PC-3 (cell line): ENCODE measurements around the gene CDS1. TPM values are rescaled to one million over a fixed set of nuclear protein-coding genes. Genes with fewer than 3 reads are reported as not detected.

Experiments
- ATAC-seq: fragments of 200-7000 bp; cut with Tn5 transposase; 2 replicates; pipeline ENCODE4 v1.9.1; 2020; ENCODE audit warnings: mild to moderate bottlenecking, moderate library complexity
- BruUV-seq: library from RNA; stranded (reverse); fragments of 400-500 nt; replicated peaks from 2 replicates; lab custom pipeline; 2021; lab: Mats Ljungman, UMichigan
- CTCF ChIA-PET: fragments of 300-600 bp; sonication (Branson Sonifier 250); formaldehyde crosslinking; loops from one replicate; lab custom pipeline; 2022; ENCODE audit warnings: antibody characterized with exemption; lab: Charles Lee
- POLR2A ChIA-PET: fragments of 300-600 bp; sonication (Branson Sonifier 250); formaldehyde crosslinking; loops from one replicate; lab custom pipeline; 2022; ENCODE audit warnings: antibody characterized with exemption; ENCODE audit not compliant: unreplicated experiment; lab: Charles Lee
- DNase-seq: peaks from one replicate; pipeline ENCODE4 v3.0.0-alpha.2; 2015
- H2AFZ ChIP-seq: fragments of 300-600 bp; sonication (generic); 2 replicates; pipeline ENCODE4 v1.6.0; 2016; ENCODE audit warnings: antibody characterized with exemption, low read length
- H3F3A ChIP-seq: fragments of 300-600 bp; sonication (generic); one replicate; pipeline ENCODE4 v1.6.0; 2017; ENCODE audit warnings: antibody characterized with exemption, low read length, control low read depth, mild to moderate bottlenecking; ENCODE audit not compliant: unreplicated experiment
- H3K27ac ChIP-seq: fragments of 300-600 bp; sonication (generic); 2 replicates; pipeline ENCODE4 v1.5.1; 2016; ENCODE audit warnings: mild to moderate bottlenecking, low read length
- H3K27me3 ChIP-seq: fragments of 300-600 bp; sonication (generic); 2 replicates; pipeline ENCODE4 v1.6.1; 2016; ENCODE audit warnings: low read length, mixed read lengths
- H3K36me3 ChIP-seq: fragments of 300-600 bp; sonication (generic); 2 replicates; pipeline ENCODE4 v1.6.1; 2016; ENCODE audit warnings: low read depth, mixed run types, low read length, mixed read lengths
- H3K4me1 ChIP-seq: fragments of 300-600 bp; sonication (generic); 2 replicates; pipeline ENCODE4 v1.5.1; 2016; ENCODE audit warnings: low read length; ENCODE audit not compliant: insufficient read depth
- H3K4me2 ChIP-seq: fragments of 300-600 bp; sonication (generic); 2 replicates; pipeline ENCODE4 v1.6.0; 2016; ENCODE audit warnings: low read length
- H3K4me3 ChIP-seq: fragments of 300-600 bp; sonication (generic); 2 replicates; pipeline ENCODE4 v1.5.1; 2016; ENCODE audit warnings: mild to moderate bottlenecking, low read length, mixed read lengths
- H3K79me2 ChIP-seq: fragments of 300-600 bp; sonication (generic); 2 replicates; pipeline ENCODE4 v1.6.1; 2017; ENCODE audit warnings: low read length, mixed read lengths
- H3K9ac ChIP-seq: fragments of 300-600 bp; sonication (generic); 2 replicates; pipeline ENCODE4 v1.6.0; 2016; ENCODE audit warnings: mild to moderate bottlenecking, low read length
- H3K9me2 ChIP-seq: fragments of 300-600 bp; sonication (generic); replicated peaks from 2 replicates; pipeline ENCODE4 v1.6.1; 2016; ENCODE audit warnings: mixed run types, low read length, mixed read lengths
- H3K9me3 ChIP-seq: fragments of 300-600 bp; sonication (generic); 2 replicates; pipeline ENCODE4 v1.6.1; 2016; ENCODE audit warnings: low read length, mixed read lengths
- H4K20me1 ChIP-seq: fragments of 300-600 bp; sonication (generic); 2 replicates; pipeline ENCODE4 v1.6.1; 2016; ENCODE audit warnings: low read length, mixed read lengths
- CTCF ChIP-seq: fragments of 300-600 bp; sonication (generic); conservative IDR thresholded peaks from 2 replicates; pipeline ENCODE4 v1.5.1; 2017; ENCODE audit warnings: antibody characterized with exemption, low read depth, mild to moderate bottlenecking, low read length
- EZH2 ChIP-seq: fragments of 300-600 bp; sonication (generic); IDR thresholded peaks from one replicate; pipeline ENCODE4 v1.6.1; 2017; ENCODE audit warnings: antibody characterized with exemption, mild to moderate bottlenecking, low read length; ENCODE audit not compliant: unreplicated experiment
- EZH2phosphoT487 ChIP-seq: fragments of 300-600 bp; sonication (generic); IDR thresholded peaks from 2 replicates; pipeline ENCODE4 v1.6.1; 2018; ENCODE audit warnings: mild to moderate bottlenecking, antibody characterized with exemption, low read length, borderline replicate concordance
- intact Hi-C: fragments of 100-400 bp; cut with micrococcal nuclease; formaldehyde crosslinking; loops from 2 replicates; pipeline ENCODE4 v1.9.0; 2023
- total RNA-seq: library from RNA; depleted of rRNA; stranded (reverse); fragments of >200 nt; gene quantifications from 2 replicates; pipeline ENCODE4 v1.2.3, GENCODE V29; 2014

The CDS1 gene
- total RNA-seq, 1 experiment from 2014 or later = 10.4 TPM

DNA sequence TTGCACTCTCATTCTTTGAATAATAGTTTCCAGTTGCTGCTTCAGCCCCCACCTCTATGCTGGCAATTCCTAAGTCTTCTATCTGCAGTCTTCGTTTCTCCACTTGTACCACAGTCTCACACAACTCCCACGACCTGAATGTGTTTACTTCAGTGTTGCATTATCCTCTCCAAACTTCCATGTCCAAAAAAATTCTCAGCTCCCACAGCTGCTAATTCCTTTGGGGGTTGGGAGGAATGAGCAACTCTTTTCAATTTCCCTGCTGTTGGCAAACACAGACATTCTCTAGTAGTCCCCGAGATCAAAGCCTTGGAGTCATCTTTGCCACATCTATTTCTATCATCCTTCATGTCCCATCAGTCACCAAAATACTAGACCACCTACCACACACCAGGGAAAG, 14.4 kb upstream of the CDS1 start:
- TF ChIP-seq CTCF (no peak), EZH2phosphoT487 (no peak)

GRCh38 chr4:84569009-84569408, 13.9 kb upstream of the CDS1 start:
- no peaks in the 10 kb centered on the region for H3K79me2 ChIP-seq
- H2AFZ ChIP-seq = no peak overlapping the region

More for the DNA sequence above, 14.4 kb upstream of the CDS1 start:
- Histone ChIP-seq H3K27ac (no peak overlapping the region), H3K9me2 (no peaks in the 10 kb centered on the region), H3K9ac (no peak overlapping the region), H3K4me3 (no peak overlapping the region), H4K20me1 (no peaks in the 10 kb centered on the region), H3K79me2 (no peaks in the 10 kb centered on the region), H3K4me2 (no peak overlapping the region), H3K9me3 (no peaks in the 10 kb centered on the region), H2AFZ (no peak overlapping the region), H3K27me3 (no peaks in the 10 kb centered on the region), H3K36me3 (no peaks in the 10 kb centered on the region), H3F3A (no peaks in the 10 kb centered on the region), H3K4me1 (peaks cover 10% of the 10 kb centered on the region)
- intact Hi-C loops = no loop called here
- ChIA-PET POLR2A (no interaction called here), CTCF (no interaction called here)
- ATAC-seq = no peak
- no TSS peak for BruUV-seq
- DNase-seq = no peak

DNA sequence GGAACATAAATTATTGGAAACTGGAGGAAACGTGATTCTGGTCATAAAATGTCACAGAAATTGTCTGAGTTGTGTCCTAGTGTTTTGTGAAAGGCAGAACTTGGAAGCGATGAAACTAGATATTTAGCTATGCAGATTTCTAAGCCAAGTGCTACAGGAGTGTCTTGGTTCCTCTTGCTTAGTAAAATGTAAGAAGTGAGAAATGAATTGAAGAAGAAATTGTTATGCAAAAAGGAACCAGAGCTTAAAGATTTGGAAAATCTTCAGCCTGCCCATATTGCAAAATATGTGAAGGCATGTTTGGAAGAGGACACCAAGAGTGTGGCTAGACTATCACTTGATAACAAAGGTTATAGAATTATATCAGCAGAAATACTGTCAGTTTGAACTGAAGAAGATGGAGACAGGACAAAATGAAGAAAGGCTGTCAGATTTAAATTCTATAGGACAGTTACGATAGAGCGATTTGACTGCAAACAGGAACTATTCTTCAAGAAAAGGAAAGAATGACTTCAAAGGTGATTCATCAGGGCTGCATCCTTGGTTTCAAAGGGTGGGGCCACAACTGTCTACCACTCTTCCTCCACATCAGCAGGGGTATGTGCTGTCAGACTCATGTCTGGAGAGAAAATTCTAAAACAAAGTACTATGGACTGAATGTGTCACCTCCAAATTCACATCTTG, 9.4 kb upstream of the CDS1 start:
- BruUV-seq = no TSS peak
- Histone ChIP-seq H3K27me3 (no peaks in the 10 kb centered on the region), H3K4me2 (peak overlapping the region; percentile 18; the same call in 1 of the 2 replicates), H3K4me1 (peaks cover 10% of the 10 kb centered on the region), H3K36me3 (no peaks in the 10 kb centered on the region), H2AFZ (no peak overlapping the region), H3F3A (no peaks in the 10 kb centered on the region), H3K79me2 (no peaks in the 10 kb centered on the region), H3K27ac (0 out of 2 replicates have a peak overlapping the region, but pooled peaks have one; percentile 0), H3K9me2 (no peaks in the 10 kb centered on the region), H3K9me3 (no peaks in the 10 kb centered on the region), H4K20me1 (no peaks in the 10 kb centered on the region), H3K9ac (no peak overlapping the region), H3K4me3 (no peak overlapping the region)
- peak; percentile 64 for ATAC-seq
- ChIA-PET CTCF (no interaction called here), POLR2A (no interaction called here)
- DNase-seq = peak; percentile 57
- intact Hi-C loops = no loop called here
- TF ChIP-seq EZH2 = no peak
- no peak for TF ChIP-seq EZH2phosphoT487
- no peak for TF ChIP-seq CTCF

More at GRCh38 chr4:84569009-84569408, 13.9 kb upstream of the CDS1 start:
- Histone ChIP-seq H3K4me2 (no peak overlapping the region), H3K4me3 (no peak overlapping the region), H3K27ac (no peak overlapping the region), H3K4me1 (peaks cover 10% of the 10 kb centered on the region), H3F3A (no peaks in the 10 kb centered on the region), H3K9ac (no peak overlapping the region), H3K36me3 (no peaks in the 10 kb centered on the region), H4K20me1 (no peaks in the 10 kb centered on the region), H3K9me3 (no peaks in the 10 kb centered on the region), H3K9me2 (no peaks in the 10 kb centered on the region), H3K27me3 (no peaks in the 10 kb centered on the region)
- intact Hi-C loops = no loop called here
- CTCF ChIA-PET = no interaction called here
- DNase-seq (no peak), ATAC-seq (no peak)
- TF ChIP-seq EZH2phosphoT487 (no peak), EZH2 (no peak)
- POLR2A ChIA-PET = no interaction called here
- BruUV-seq = no TSS peak
